Ovary (tissue), 9 donors: ENCODE measurements around the gene SMARCA4. TPM values are rescaled to one million over a fixed set of nuclear protein-coding genes. Genes with fewer than 3 reads are reported as not detected.
"Not testable (repeated sequence)": the region's sequence is repeated elsewhere in the genome, so short reads cannot be mapped to it uniquely, and the experiment has no call there.

Experiments
- DNase-seq, 5 donors: peaks; one replicate each; pipeline ENCODE4 v3.0.0-alpha.2; 2019 to 2020
- H3K27ac ChIP-seq, 2 donors: fragments of 200-600 bp; one replicate each; pipeline versions ENCODE4 v1.5.1 to v1.8.0; 2019 to 2022
- H3K27me3 ChIP-seq: fragments of 200-600 bp; one replicate; pipeline ENCODE4 v1.8.0; 2022
- H3K36me3 ChIP-seq: fragments of 200-600 bp; sonication (generic); one replicate; pipeline ENCODE4 v1.5.1; 2019
- H3K4me1 ChIP-seq: one replicate; pipeline ENCODE4 v1.8.1; 2013; ENCODE audit warnings: mild to moderate bottlenecking, moderate library complexity; ENCODE audit not compliant: insufficient read depth
- H3K4me3 ChIP-seq: fragments of 200-600 bp; sonication (generic); one replicate; pipeline ENCODE4 v1.5.1; 2017
- H3K9me3 ChIP-seq, 2 donors: fragments of 200-600 bp in 1 of 2; sonication (generic) in 1 of 2; one replicate each; pipeline versions ENCODE4 v1.5.1 to v1.8.1; 2013 to 2019; ENCODE audit warnings: mild to moderate bottlenecking in 1 of 2, moderate library complexity in 1 of 2
- EP300 ChIP-seq: sonication (generic); formaldehyde crosslinking; IDR thresholded peaks from one replicate; pipeline ENCODE4 v1.6.1; 2017; ENCODE audit warnings: antibody characterized with exemption
- POLR2A ChIP-seq: fragments of 450-650 bp; IDR thresholded peaks from one replicate; pipeline ENCODE4 v1.6.1; 2017; ENCODE audit warnings: antibody characterized with exemption, mild to moderate bottlenecking, moderate library complexity
- WGBS, 3 donors: extraction: QIAGEN DNeasy Blood & Tissue Kit in 1 of 3; methylation state at CpG; one replicate each; pipeline versions ENCODE4 v1.1.5 to v1.1.7; 2013 to 2017; 5-methylcytosine and 5-hydroxymethylcytosine counted together
- intact Hi-C, 4 donors: fragments of 100-400 bp; cut with DNase I; formaldehyde crosslinking; loops; one replicate each; pipeline versions ENCODE4 v1.11.0 to v1.15.1; 2022 to 2023
- polyA plus RNA-seq, 2 donors: library from polyadenylated mRNA; stranded (reverse); fragments of 200-250 nt in 1 of 2; fragments of 350-450 nt in 1 of 2; fragmentation: Illumina TruSeq in 1 of 2; extraction: RNeasy Lipid Tissue Mini Kit (QIAGEN cat#74804) in 1 of 2; gene quantifications; one replicate each; pipeline ENCODE4 v1.2.3, GENCODE V29; 2013 to 2014
- total RNA-seq, 7 donors: library from RNA; depleted of rRNA in 2 of 7; stranded (reverse); fragments of >200 nt in 2 of 7; fragmentation: NEBNext Ultra II Directional in 3 of 7; extraction: Animal tissue kit (Norgen Biotek cat#: 25700) in 3 of 7; gene quantifications; one replicate each; pipeline versions ENCODE4 v1.1.0 to v1.2.4, GENCODE V29; 2016 to 2023
- TF ChIP-seq, protein P1 (sequence below), 3 donors: fragments of 450-650 bp in 2 of 3; fragments of 200-600 bp in 1 of 3; IDR thresholded peaks; one replicate each; pipeline versions ENCODE4 v1.5.1 to v1.8.0; 2016 to 2022; ENCODE audit warnings: antibody characterized with exemption in 3 of 3, mild to moderate bottlenecking in 1 of 3
- donor health status: DM: no; HTN: no; CAD: no; lungs with moderate emphysema.
- donor health status: DM: no; HTN: no; CAD: no.
- donor health status: Bipolar disorder and iron deficiency.
- donor health status: DM: yes; HTN: yes; CAD: no.
- donor health status: DM: no; HTN: no; CAD: no.
- donor health status: DM: yes; HTN: yes; CAD: no.

The SMARCA4 gene
- total and polyA plus RNA-seq, 9 donors, result 32.1 to 96.7 (median 68.3) TPM

DNA sequence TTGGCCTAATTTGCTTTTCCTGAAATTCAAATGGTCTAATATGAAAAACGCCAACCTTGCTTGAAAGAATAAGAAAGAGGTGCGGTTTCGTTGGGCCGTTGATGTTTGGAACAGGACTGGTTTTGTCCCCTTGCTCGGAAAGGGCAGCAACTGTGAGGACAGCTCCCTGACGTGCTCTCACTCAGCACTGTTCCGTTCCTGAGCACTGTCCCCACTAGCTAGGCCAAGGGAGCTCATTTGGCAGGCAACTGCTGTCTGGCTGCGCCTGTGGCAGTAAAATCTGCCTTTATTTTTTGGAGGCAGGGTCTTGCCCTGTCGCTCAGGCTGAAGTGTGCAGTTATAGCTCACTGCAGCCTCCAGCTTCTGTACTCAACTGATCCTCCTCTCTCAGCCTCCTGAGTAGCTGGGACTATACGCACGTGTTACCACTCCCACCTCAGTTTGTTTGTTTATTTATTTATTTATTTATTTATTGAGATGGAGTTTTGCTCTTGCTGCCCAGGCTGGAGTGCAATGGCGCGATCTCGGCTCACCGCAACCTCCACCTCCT lies 132.9 kb downstream of the SMARCA4 start:
- 90 to 94% (median 93%) methylated on average over 15 of the region's 15 CpGs for WGBS, 3 donors
- intact Hi-C loops, result loop anchor here in 1 of 4 donors (5.0 kb wide), 1 partner anchor 56 kb away; no protein-coding TSS in a partner anchor
- no peaks in the 10 kb centered on the region for H3K36me3 ChIP-seq
- H3K27ac ChIP-seq, result no peak overlapping the region
- H3K4me1 ChIP-seq, result peaks cover 16% of the 10 kb centered on the region
- no peak for TF ChIP-seq POLR2A
- TF ChIP-seq, protein P1, sequence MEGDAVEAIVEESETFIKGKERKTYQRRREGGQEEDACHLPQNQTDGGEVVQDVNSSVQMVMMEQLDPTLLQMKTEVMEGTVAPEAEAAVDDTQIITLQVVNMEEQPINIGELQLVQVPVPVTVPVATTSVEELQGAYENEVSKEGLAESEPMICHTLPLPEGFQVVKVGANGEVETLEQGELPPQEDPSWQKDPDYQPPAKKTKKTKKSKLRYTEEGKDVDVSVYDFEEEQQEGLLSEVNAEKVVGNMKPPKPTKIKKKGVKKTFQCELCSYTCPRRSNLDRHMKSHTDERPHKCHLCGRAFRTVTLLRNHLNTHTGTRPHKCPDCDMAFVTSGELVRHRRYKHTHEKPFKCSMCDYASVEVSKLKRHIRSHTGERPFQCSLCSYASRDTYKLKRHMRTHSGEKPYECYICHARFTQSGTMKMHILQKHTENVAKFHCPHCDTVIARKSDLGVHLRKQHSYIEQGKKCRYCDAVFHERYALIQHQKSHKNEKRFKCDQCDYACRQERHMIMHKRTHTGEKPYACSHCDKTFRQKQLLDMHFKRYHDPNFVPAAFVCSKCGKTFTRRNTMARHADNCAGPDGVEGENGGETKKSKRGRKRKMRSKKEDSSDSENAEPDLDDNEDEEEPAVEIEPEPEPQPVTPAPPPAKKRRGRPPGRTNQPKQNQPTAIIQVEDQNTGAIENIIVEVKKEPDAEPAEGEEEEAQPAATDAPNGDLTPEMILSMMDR (IDR thresholded peaks at IDR 0.05), result no peak
- no peak for TF ChIP-seq EP300
- H3K27me3 ChIP-seq, result no peaks in the 10 kb centered on the region
- no peaks in the 10 kb centered on the region for H3K9me3 ChIP-seq
- no peak overlapping the region for H3K4me3 ChIP-seq
- DNase-seq, result no peak

DNA sequence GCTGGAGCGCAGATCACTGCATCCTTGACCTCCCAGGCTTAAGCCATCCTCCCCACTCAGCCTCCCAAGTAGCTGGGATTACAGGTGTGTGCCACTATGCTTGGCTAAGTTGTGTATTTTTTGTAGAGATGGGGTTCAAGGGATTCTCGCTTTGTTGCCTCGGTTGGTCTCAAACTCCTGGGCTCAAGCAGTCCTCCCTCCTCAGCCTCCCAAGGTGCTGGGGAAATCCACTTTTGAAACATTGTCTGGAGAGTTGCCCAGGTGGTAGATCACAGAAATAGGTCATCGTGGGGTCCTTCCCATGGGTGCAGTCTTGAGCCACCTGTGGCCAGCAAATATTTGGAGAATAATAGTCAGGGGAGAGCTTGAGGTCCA lies 133.7 kb downstream of the SMARCA4 start:
- TF ChIP-seq, protein P1 (IDR thresholded peaks at IDR 0.05), result no peak
- TF ChIP-seq POLR2A (no peak), EP300 (no peak)
- no peak overlapping the region for H3K4me3 ChIP-seq
- H3K27me3 ChIP-seq, result no peaks in the 10 kb centered on the region
- intact Hi-C loops, result loop anchor here in 1 of 4 donors (5.0 kb wide), 1 partner anchor 57 kb away; no protein-coding TSS in a partner anchor
- H3K36me3 ChIP-seq, result no peaks in the 10 kb centered on the region
- no peaks in the 10 kb centered on the region for H3K9me3 ChIP-seq
- no peak overlapping the region for H3K27ac ChIP-seq
- H3K4me1 ChIP-seq, result peaks cover 16% of the 10 kb centered on the region
- DNase-seq, result no peak
- WGBS, 3 donors, result 83 to 92% (median 84%) methylated on average over 4 of the region's 4 CpGs

DNA sequence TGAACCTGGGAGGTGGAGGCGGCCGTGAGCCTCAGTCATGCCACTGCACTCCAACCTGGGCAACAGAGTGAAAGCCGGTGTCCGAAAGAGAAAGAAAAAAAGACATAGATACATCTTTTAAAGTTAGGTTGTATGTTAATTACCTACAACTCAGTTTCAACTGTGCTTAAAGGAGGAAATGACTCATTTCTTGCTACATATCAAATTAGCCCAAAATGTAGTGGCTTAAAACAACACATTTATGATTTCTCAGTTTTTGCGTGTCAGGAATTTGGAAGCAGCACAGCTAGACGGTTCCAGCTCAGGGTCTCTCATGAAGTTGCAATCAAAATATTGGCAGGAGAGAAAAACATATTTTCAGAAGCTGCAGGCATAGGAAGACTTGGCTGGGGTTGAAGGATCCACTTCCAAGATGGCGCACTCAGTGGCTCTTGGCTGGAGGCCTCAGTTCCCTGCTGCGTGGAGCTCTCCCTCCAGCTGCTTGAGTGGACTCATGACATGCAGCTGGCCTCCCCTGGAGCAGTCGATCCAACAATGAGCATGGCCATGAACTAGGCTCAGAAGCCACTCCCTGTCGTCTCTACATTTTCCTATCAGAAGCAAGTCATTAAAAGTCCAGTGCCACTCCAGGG lies 135.5 kb downstream of the SMARCA4 start:
- Histone ChIP-seq H3K4me1 (peaks cover 16% of the 10 kb centered on the region), H3K27me3 (no peaks in the 10 kb centered on the region), H3K36me3 (no peaks in the 10 kb centered on the region), H3K9me3 (no peaks in the 10 kb centered on the region), H3K27ac (peak overlapping the region in 1 of 2 donors; percentile 2), H3K4me3 (no peak overlapping the region)
- peak in 3 of 5 donors; percentile 49 to 68 (median 62) for DNase-seq
- WGBS, 3 donors, result 38 to 46% (median 42%) methylated on average over 10 of the region's 10 CpGs
- intact Hi-C loops, result no loop called here
- TF ChIP-seq POLR2A (peak; percentile 16), EP300 (no peak)

DNA sequence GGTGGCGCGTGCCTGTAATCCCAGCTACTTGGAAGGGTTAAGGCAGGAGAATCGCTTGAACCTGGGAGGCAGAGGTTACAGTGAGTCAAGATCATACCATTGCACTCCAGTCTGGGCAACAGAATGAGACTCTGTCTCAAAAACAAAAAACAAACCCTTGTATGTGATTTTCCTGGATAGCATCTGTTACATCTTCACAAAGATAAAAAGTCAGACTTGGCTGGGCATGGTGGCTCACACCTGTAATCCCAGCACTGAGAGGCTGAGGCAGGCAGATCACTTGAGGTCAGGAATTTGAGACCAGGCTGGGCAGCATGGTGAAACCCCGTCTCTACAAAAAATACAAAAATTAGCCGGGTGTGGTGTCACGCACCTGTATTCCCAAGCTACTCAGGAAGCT lies 136.5 kb downstream of the SMARCA4 start:
- peaks cover 15% of the 10 kb centered on the region for H3K4me1 ChIP-seq
- DNase-seq, intact Hi-C loops, H3K27ac ChIP-seq, H3K36me3 ChIP-seq, H3K27me3 ChIP-seq, H3K9me3 ChIP-seq, H3K4me3 ChIP-seq: not testable (repeated sequence)
- WGBS, 3 donors, result 86 to 93% (median 91%) methylated on average over 6 of the region's 6 CpGs

DNA sequence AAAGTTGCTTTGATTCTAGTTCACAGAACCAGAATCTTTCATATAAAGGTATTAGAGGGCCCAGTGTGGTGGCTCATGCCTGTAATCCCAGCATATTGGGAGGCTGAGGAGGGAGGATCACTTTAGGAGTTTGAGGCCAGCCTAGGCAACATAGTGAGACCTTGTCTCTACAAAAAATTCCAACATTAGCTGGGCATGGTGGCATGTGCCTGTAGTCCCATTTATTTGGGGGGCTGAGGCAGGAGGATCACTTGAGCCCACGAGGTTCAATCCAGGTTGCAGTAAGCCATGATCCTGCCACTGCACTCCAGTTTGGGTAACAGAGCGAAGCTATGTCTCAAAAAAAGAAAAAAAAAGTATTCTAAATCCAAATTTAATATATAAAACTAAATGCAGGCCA lies 137.5 kb downstream of the SMARCA4 start:
- H3K4me3 ChIP-seq, result no peak overlapping the region
- H3K27ac ChIP-seq, result no peak overlapping the region
- H3K9me3 ChIP-seq, result no peaks in the 10 kb centered on the region
- intact Hi-C loops, result no loop called here
- H3K36me3 ChIP-seq, result no peaks in the 10 kb centered on the region
- TF ChIP-seq EP300, result no peak
- TF ChIP-seq, protein P1 (IDR thresholded peaks at IDR 0.05), result no peak
- no peak for TF ChIP-seq POLR2A
- H3K27me3 ChIP-seq, result no peaks in the 10 kb centered on the region
- H3K4me1 ChIP-seq, result peaks cover 11% of the 10 kb centered on the region
- 96 to 100% (median 98%) methylated on average over 2 of the region's 2 CpGs for WGBS, 3 donors
- DNase-seq, result no peak
